Stomach (tissue), 9 donors: Measurements from ENCODE around the gene LTBR. TPM values are rescaled to one million over a fixed set of nuclear protein-coding genes. Genes with fewer than 3 reads are reported as not detected.

Experiments
- DNase-seq, 2 donors: peaks; one replicate each; pipeline versions ENCODE4 v3.0.0 to v3.0.0-alpha.2; 2013 to 2019
- H3K27ac ChIP-seq, 5 donors: fragments of 200-600 bp in 4 of 5; sonication (generic) in 4 of 5; one replicate each; pipeline ENCODE4 v1.5.1; 2013 to 2019; ENCODE audit warnings: mild to moderate bottlenecking in 1 of 5, moderate library complexity in 1 of 5
- H3K27me3 ChIP-seq, 3 donors: fragments of 200-600 bp; sonication (generic); one replicate each; pipeline ENCODE4 v1.5.1; 2017 to 2019; ENCODE audit warnings: mixed run types in 1 of 3
- H3K36me3 ChIP-seq, 4 donors: fragments of 200-600 bp; sonication (generic); 1 replicate in 3 of 4; 2 replicates in 1 of 4; pipeline ENCODE4 v1.5.1; 2016 to 2019
- H3K4me1 ChIP-seq, 4 donors: fragments of 200-600 bp; sonication (generic); one replicate each; pipeline ENCODE4 v1.5.1; 2016 to 2019
- H3K4me3 ChIP-seq, 4 donors: fragments of 200-600 bp; sonication (generic) in 3 of 4; one replicate each; pipeline ENCODE4 v1.5.1; 2016 to 2019; ENCODE audit warnings: mild to moderate bottlenecking in 1 of 4
- H3K9me3 ChIP-seq, 4 donors: fragments of 200-600 bp; sonication (generic); one replicate each; pipeline ENCODE4 v1.5.1; 2016 to 2019
- CTCF ChIP-seq, 7 experiments: fragments of 450-650 bp in 4 of 7; fragments of 200-600 bp in 3 of 7; sonication (generic) in 3 of 7; IDR thresholded peaks; one replicate each; pipeline ENCODE4 v1.5.1; 2016 to 2019; ENCODE audit warnings: antibody characterized with exemption in 7 of 7, control low read depth in 2 of 7, mild to moderate bottlenecking in 1 of 7
- EP300 ChIP-seq: sonication (generic); formaldehyde crosslinking; IDR thresholded peaks from one replicate; pipeline ENCODE4 v1.6.1; 2017; ENCODE audit warnings: antibody characterized with exemption
- POLR2A ChIP-seq, 4 donors: fragments of 450-650 bp; IDR thresholded peaks; one replicate each; pipeline ENCODE4 v1.6.1; 2016; ENCODE audit warnings: antibody characterized with exemption in 4 of 4, control low read depth in 2 of 4, mild to moderate bottlenecking in 1 of 4, moderate library complexity in 1 of 4
- POLR2AphosphoS5 ChIP-seq, 3 donors: sonication (generic); formaldehyde crosslinking; IDR thresholded peaks; one replicate each; pipeline ENCODE4 v1.6.1; 2016; ENCODE audit warnings: antibody characterized with exemption in 3 of 3
- WGBS, 5 donors: extraction: QIAGEN DNeasy Blood & Tissue Kit in 3 of 5; methylation state at CpG; one replicate each; pipeline versions ENCODE4 v1.1.5 to v1.1.7; 2013 to 2018; 5-methylcytosine and 5-hydroxymethylcytosine counted together
- intact Hi-C: fragments of 100-400 bp; cut with DNase I; formaldehyde crosslinking; loops from one replicate; pipeline ENCODE4 v1.15.1; 2023; ENCODE audit warnings: low total_unique reads
- polyA plus RNA-seq, 3 donors: library from polyadenylated mRNA; stranded (reverse); fragments of 200-250 nt; gene quantifications; one replicate each; pipeline ENCODE4 v1.2.3, GENCODE V29; 2013
- total RNA-seq, 5 donors: library from RNA; depleted of rRNA; stranded (reverse); fragments of >200 nt; gene quantifications; one replicate each; pipeline versions ENCODE4 v1.1.0 to v1.2.3, GENCODE V29; 2014 to 2016
- donor health status: healthy with polysubstance abuse.
- donor health status: Bipolar disorder and iron deficiency.
- donor health status: healthy.

LTBR gene
- total and polyA plus RNA-seq, 8 donors, result 27.5 to 471 (median 62.3) TPM

GRCh38 chr12:6390084-6390799, 6.3 kb downstream of the LTBR start:
- no peaks in the 10 kb centered on the region for H3K9me3 ChIP-seq
- H3K4me3 ChIP-seq, result no peak overlapping the region
- H3K27ac ChIP-seq, result peak overlapping the region in 4 of 5 donors; percentile 34 to 79 (median 69)
- intact Hi-C loops, result no loop called here
- WGBS, 5 donors, result 71 to 84% (median 75%) methylated on average over 15 of the region's 15 CpGs
- H3K36me3 ChIP-seq, result peaks cover 53 to 69% (median 58%) of the 10 kb centered on the region in 4 donors
- H3K4me1 ChIP-seq, result peaks cover 32 to 71% (median 51%) of the 10 kb centered on the region in 4 donors
- no peaks in the 10 kb centered on the region for H3K27me3 ChIP-seq
- TF ChIP-seq POLR2A (IDR thresholded peaks at IDR 0.05), result no peak
- no peak for TF ChIP-seq EP300
- TF ChIP-seq POLR2AphosphoS5 (IDR thresholded peaks at IDR 0.05), result no peak
- no peak for TF ChIP-seq CTCF (IDR thresholded peaks at IDR 0.05)
- no peak for DNase-seq

- DNase-seq, result no peak
- no peak overlapping the region for H3K4me3 ChIP-seq
- H3K27me3 ChIP-seq, result no peaks in the 10 kb centered on the region
- WGBS, 5 donors, result 80 to 91% (median 86%) methylated on average over 15 to 17 of the region's 17 CpGs
- no peaks in the 10 kb centered on the region for H3K9me3 ChIP-seq
- H3K4me1 ChIP-seq, result peaks cover 26 to 64% (median 44%) of the 10 kb centered on the region in 4 donors
- intact Hi-C loops, result no loop called here
- H3K27ac ChIP-seq, result peak overlapping the region in 3 of 5 donors; percentile 59 to 79 (median 79)
- TF ChIP-seq EP300, result no peak
- TF ChIP-seq POLR2AphosphoS5 (IDR thresholded peaks at IDR 0.05), result no peak
- no peak for TF ChIP-seq CTCF (IDR thresholded peaks at IDR 0.05)
- TF ChIP-seq POLR2A (IDR thresholded peaks at IDR 0.05), result no peak
- H3K36me3 ChIP-seq, result peaks cover 50 to 66% (median 56%) of the 10 kb centered on the region in 4 donors
Observed at GRCh38 chr12:6391013-6391412, 7.1 kb downstream of the LTBR start.

DNA sequence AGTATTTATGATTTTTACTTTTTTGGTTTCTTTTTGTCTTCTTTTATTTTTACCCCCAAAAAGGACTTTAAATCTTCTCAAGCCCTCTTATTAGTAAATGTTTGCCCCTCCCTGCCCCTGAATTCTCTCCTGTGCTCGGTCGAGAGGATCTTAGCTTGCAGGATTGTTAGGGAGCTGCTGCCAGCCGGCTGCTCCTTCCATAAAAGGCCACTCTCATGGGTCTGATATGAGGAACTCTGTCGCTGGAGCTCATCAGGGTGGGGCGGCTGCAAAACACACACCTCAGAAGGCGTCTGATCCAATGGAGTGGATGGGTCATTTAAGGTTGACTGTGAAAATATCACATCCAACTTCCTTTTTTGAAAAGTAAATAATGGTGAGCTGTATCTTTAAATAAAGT, 8.5 kb downstream of the LTBR start:
- intact Hi-C loops, result no loop called here
- H3K27ac ChIP-seq, result peak overlapping the region; percentile 59 to 80 (median 79)
- peaks cover 40 to 51% (median 42%) of the 10 kb centered on the region in 4 donors for H3K36me3 ChIP-seq
- no peaks in the 10 kb centered on the region for H3K9me3 ChIP-seq
- H3K4me1 ChIP-seq, result peaks cover 18 to 49% (median 33%) of the 10 kb centered on the region in 4 donors
- no peaks in the 10 kb centered on the region for H3K27me3 ChIP-seq
- H3K4me3 ChIP-seq, result no peak overlapping the region
- TF ChIP-seq POLR2AphosphoS5 (IDR thresholded peaks at IDR 0.05) (peak in 2 of 3 donors; percentile 11 to 75), EP300 (peak; percentile 14), CTCF (IDR thresholded peaks at IDR 0.05) (no peak), POLR2A (IDR thresholded peaks at IDR 0.05) (no peak)
- WGBS, 5 donors, result 11 to 21% (median 21%) methylated on average over 6 of the region's 6 CpGs
- peak; percentile 68 to 80 for DNase-seq

DNA sequence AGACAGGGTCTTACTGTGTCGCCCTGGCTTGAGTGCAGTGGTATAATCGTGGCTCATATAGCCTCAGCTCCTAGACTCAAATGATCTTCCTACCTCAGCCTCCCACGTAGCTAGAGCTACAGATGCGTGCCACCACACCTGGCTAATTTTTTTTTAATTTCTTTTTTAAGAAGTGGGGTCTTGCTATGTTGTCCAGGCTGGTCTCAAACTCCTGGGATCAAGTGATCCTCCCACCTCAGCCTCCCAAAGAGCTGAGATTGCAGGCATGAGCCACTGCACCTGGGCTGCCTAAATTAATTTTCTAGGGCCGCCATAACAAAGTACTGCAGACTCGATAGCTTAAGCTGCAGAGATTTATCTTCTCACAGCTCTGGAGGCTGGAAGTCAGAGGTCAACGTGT, 9.1 kb downstream of the LTBR start:
- TF ChIP-seq EP300 (no peak), CTCF (IDR thresholded peaks at IDR 0.05) (no peak), POLR2A (IDR thresholded peaks at IDR 0.05) (no peak), POLR2AphosphoS5 (IDR thresholded peaks at IDR 0.05) (no peak)
- 82 to 92% (median 89%) methylated on average over 7 of the region's 7 CpGs for WGBS, 5 donors
- Histone ChIP-seq H3K36me3 (peaks cover 34 to 45% (median 37%) of the 10 kb centered on the region in 4 donors), H3K27ac (peak overlapping the region in 4 of 5 donors; percentile 59 to 79 (median 77)), H3K27me3 (no peaks in the 10 kb centered on the region), H3K4me1 (peaks cover 15 to 43% (median 30%) of the 10 kb centered on the region in 4 donors), H3K9me3 (no peaks in the 10 kb centered on the region), H3K4me3 (no peak overlapping the region)
- intact Hi-C loops, result no loop called here
- no peak for DNase-seq
